ENCODE results near the gene RSKR.

RSKR gene

DNA sequence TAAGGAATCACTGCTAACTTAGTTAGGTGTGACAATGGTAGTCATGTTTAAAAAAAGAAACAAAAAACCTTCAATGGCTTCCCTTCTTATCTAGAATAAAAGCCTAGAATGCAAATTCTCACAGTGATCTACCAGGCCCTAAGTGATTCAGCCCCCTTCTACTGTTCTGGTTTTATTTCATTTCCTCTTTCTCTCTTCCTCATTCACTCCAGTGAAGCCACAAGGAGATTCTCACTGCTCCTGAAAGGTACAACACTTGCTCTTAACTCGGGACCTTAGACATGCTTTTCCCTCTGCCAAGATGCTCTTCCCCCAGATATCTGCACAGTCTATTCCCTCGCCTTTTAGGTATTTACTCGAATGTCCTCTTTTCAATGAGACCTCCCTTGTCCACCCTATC is 46.4 kb downstream of the RSKR start:
- no peak overlapping the region for H2AFZ ChIP-seq
- H3K27me3 ChIP-seq (ENCODE audit: control insufficient read depth, insufficient read depth, low read length), result no peaks in the 10 kb centered on the region
- H3K4me2 ChIP-seq (ENCODE audit: low read length), result no peak overlapping the region
- no peak overlapping the region for H3K9ac ChIP-seq
- peaks cover 13% of the 10 kb centered on the region for H3K79me2 ChIP-seq
- peaks cover 5% of the 10 kb centered on the region for H3K4me1 ChIP-seq
- H3K9me3 ChIP-seq (ENCODE audit: control insufficient read depth, low read length), result no peaks in the 10 kb centered on the region
- no peak overlapping the region for H3K27ac ChIP-seq
- no peak overlapping the region for H3K4me3 ChIP-seq (ENCODE audit: low read depth, low read length)
- TF ChIP-seq CTCF (IDR thresholded peaks at IDR 0.05), result no peak
- no peaks in the 10 kb centered on the region for H3K36me3 ChIP-seq (ENCODE audit: control insufficient read depth, insufficient read depth, low read length)

- H3K4me3 ChIP-seq (ENCODE audit: low read depth, low read length), result no peak overlapping the region
- no peak overlapping the region for H3K9ac ChIP-seq
- no peaks in the 10 kb centered on the region for H3K9me3 ChIP-seq (ENCODE audit: control insufficient read depth, low read length)
- no peak overlapping the region for H2AFZ ChIP-seq
- H3K27me3 ChIP-seq (ENCODE audit: control insufficient read depth, insufficient read depth, low read length), result no peaks in the 10 kb centered on the region
- H3K4me2 ChIP-seq (ENCODE audit: low read length), result no peak overlapping the region
- H3K36me3 ChIP-seq (ENCODE audit: control insufficient read depth, insufficient read depth, low read length), result no peaks in the 10 kb centered on the region
- H3K27ac ChIP-seq, result no peak overlapping the region
- TF ChIP-seq CTCF (IDR thresholded peaks at IDR 0.05), result no peak
- peaks cover 5% of the 10 kb centered on the region for H3K79me2 ChIP-seq
- no peaks in the 10 kb centered on the region for H3K4me1 ChIP-seq
These were observed 50.5 kb downstream of the RSKR start for GRCh38 chr17:28563475-28563874.

All from parathyroid adenoma (tissue), 2 donors.